Upper lobe of left lung (tissue), 4 donors: ENCODE data around the gene PAFAH1B1.

Source experiments
- EP300 ChIP-seq, 4 donors: sonication (generic); formaldehyde crosslinking; IDR thresholded peaks; one replicate each; pipeline ENCODE4 v1.5.1; 2017; ENCODE audit warnings: antibody characterized with exemption in 4 of 4, control low read depth in 2 of 4
- POLR2A ChIP-seq, 4 donors: fragments of 450-650 bp; IDR thresholded peaks; one replicate each; pipeline ENCODE4 v1.5.1; 2016 to 2017; ENCODE audit warnings: antibody characterized with exemption in 4 of 4, mild to moderate bottlenecking in 2 of 4
- TF ChIP-seq, protein P1 (sequence below), 6 experiments: fragments of 450-650 bp in 4 of 6; fragments of 200-600 bp in 2 of 6; sonication (generic) in 2 of 6; IDR thresholded peaks; one replicate each; pipeline ENCODE4 v1.5.1; 2016 to 2019; ENCODE audit warnings: antibody characterized with exemption in 6 of 6

DNA sequence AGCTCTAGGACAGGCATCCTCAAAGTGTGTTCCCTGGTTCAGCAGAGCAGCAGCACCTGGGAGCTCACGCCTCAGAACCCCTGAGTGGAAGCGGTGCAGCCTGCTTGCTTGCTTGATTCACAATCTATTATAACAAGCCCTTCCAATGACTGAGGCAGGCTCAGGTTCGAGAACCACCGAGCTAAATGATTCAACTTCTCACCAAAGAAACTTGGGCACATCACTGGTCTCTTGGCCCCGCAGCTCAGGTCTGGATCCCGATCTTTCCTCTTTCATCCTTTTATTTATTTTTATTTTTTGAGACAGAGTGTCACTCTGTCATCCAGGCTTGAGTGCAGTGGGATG is 93.6 kb downstream of the PAFAH1B1 start:
- TF ChIP-seq, protein P1, sequence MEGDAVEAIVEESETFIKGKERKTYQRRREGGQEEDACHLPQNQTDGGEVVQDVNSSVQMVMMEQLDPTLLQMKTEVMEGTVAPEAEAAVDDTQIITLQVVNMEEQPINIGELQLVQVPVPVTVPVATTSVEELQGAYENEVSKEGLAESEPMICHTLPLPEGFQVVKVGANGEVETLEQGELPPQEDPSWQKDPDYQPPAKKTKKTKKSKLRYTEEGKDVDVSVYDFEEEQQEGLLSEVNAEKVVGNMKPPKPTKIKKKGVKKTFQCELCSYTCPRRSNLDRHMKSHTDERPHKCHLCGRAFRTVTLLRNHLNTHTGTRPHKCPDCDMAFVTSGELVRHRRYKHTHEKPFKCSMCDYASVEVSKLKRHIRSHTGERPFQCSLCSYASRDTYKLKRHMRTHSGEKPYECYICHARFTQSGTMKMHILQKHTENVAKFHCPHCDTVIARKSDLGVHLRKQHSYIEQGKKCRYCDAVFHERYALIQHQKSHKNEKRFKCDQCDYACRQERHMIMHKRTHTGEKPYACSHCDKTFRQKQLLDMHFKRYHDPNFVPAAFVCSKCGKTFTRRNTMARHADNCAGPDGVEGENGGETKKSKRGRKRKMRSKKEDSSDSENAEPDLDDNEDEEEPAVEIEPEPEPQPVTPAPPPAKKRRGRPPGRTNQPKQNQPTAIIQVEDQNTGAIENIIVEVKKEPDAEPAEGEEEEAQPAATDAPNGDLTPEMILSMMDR (IDR thresholded peaks at IDR 0.05), result no peak
- TF ChIP-seq EP300 (IDR thresholded peaks at IDR 0.05) (no peak), POLR2A (IDR thresholded peaks at IDR 0.05) (no peak)
